Measurements from ENCODE around the gene NQO2.
"Not testable (repeated sequence)": the region's sequence is repeated elsewhere in the genome, so short reads cannot be mapped to it uniquely, and the experiment has no call there.

NQO2 gene

DNA sequence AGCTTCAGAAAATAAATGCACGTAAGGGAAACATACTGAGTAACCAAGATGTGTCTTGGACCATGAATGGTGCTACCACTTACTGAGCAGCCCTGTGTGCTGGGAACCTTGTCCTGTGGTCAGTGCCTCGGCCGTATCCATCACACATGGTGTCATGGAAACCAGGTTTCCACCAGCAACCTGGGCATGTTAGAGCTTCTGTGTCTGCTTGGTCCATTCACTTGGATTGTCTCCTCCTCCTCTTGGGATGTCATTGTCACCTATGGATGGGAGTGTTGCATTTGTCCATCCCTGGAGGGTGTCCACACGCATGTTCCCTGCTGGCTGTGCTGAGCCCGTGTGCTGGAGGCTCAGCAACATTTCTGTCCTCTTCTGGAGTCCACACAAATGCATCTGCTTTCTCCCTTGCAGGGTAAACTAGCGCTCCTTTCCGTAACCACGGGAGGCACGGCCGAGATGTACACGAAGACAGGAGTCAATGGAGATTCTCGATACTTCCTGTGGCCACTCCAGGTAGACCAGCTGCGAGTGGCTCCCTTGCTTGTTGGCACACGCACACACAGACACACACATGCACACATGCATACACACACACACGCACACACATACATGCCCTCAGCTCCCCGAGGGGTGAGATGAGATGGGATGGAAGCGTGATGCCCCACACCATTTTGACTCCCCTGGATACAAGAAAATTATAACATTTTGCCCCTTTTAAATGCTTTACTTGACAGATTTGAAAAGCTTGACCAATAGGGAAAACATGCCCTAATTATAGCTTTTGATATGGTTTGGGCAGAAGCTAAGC is 17.0 kb downstream of the NQO2 start:
- no peak for DNase-seq

DNA sequence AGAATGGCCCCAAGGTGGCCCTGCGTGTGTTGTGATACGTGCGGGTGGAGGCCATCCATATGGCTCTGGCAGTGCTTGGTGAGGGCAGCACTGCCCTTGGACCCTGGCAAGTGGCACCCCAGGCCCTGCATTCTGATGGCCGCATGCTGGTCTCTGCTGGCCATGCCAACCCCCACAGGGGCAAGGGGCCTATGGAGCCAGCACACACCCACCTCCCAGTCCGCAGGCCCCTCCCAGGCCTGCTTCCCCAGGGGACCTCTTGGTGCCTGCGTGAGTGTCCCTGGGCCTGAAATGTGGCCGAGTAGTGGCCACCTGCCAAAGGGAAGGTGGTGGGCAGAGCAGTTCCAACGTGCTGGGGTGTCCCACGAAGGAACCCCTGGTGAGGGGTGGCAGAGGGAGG is 17.6 kb downstream of the NQO2 start:
- DNase-seq: no peak

DNA sequence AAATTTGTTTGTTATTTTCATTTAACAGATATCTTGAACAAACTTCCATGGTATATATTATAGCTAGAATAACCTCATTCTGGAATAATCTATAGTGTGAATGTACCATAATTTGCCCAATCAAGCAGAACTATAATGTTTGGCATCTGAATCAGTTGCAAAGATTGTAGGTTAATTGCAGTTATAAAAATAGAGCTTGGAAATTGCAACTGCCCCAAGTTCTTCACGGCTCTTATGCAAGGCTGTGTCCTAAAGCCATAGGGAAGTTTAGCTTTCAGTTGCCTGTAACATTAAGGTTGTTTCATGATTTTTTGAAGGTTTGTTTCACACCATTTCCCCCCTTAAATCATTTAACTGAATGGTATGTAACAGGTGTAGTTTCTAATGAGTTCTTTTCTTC is 19.4 kb downstream of the NQO2 start:
- DNase-seq: no peak

- no peak for DNase-seq
Measured at GRCh38 chr6:3019749-3020320, 20.1 kb downstream of the NQO2 start.

DNA sequence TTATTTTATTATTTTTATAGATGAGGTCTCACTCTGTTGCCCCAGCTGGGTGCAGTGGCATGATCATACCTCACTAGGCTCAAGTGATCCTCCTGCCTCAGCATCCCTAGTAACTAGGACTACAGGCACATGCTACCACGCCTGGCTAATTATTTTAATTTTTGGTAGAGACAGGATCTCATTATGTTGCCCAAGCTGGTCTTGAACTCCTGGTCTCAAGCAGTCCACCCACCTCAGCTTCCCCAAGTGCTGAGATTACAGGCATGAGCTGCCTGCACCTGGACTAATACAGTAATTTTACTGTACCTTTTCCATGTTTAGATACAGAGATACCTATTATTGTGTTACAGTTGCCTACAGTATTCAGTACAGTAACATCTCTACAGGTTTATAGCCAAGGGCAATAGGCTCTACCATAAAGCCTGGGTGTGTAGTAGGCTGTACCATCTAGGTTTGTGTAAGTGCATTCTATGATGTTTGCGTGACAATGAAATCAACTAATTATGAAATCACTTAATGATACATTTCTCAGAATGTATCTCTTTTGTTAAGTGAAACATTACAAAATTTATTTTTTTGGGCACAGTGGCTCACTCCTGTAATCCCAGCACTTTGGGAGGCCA is 21.4 kb downstream of the NQO2 start:
- DNase-seq: not testable (repeated sequence)

GRCh38 chr6:3022765-3023662 is 23.3 kb downstream of the NQO2 start:
- DNase-seq: no peak

DNA sequence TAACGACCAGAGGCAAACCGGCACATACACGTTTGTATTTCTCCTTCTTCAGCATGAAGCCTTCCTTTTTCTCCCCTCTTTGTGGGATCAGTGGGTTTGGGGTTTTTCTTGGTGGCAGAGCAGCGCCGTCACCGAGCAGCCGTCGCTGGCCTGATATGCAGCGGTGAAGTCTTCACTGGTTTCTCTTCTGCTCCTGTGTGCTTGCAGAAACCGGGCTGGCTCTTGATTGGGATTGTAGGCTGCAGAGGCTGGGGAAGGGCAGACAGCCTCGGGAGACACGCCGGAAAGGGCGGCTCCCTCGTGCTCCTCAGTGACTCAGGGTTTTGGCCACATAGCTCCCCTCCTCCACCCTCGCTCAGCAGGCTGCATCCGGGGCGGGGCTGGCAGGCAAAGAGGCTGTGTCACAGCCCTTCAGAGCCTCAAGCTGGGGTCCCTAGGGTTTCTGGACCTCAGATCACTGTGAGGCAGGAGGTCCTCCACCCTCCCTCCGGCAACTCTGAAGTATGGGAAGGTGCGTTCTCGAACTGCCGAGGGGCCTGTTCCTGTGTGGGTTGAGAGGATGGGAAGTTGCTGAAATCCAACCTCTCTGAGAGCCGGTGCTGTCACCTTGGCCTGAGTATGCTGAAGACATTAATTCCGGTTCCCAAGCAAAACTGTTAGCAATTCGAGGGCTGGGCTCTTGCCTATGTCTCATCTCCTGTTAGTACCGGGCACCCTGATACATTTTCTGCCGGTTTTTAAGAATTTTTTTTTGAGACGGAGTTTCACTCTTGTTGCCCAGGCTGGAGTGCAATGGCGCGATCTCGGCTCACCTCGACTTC is 24.2 kb downstream of the NQO2 start:
- no peak for DNase-seq

- no peak for DNase-seq
Measured at GRCh38 chr6:3026791-3027626, 27.3 kb downstream of the NQO2 start.

DNA sequence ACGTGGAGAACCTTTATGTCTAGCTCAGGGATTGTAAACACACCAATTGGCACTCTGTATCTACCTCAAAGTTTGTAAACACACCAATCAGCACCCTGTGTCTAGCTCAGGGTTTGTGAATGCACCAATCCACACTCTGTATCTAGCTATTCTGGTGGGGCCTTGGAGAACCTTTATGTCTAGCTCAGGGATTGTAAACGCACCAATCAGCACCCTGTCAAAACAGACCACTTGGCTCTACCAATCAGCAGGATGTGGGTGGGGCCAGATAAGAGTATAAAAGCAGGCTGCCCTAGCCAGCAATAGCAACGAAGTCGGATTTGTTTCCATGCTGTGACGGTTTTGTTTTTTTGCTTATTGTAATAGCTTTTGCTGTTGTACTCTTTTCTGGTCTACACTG is 28.5 kb downstream of the NQO2 start:
- DNase-seq: not testable (repeated sequence)

GRCh38 chr6:3031857-3032640 is 32.4 kb downstream of the NQO2 start:
- DNase-seq: no peak

DNA sequence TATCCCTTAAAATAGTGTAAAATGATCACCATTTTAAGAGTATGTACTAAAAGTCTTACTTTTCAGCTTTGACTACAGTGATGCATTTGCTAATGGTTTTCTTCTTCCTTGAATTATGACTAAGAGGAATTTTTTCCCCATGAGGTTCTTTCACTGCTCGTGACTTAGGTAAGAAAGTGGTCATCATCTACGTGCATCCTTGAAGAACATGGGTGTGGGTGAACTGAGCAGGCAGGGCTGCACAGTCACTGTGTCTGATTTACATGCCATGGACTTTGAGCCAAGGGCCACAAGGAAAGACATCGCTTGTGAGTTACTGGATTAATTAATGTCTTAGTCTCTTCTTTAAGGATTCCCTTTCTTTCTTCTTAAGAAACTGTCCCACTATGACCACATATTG is 33.3 kb downstream of the NQO2 start:
- no peak for DNase-seq

- no peak for DNase-seq
Measured at GRCh38 chr6:3033652-3034051, 34.0 kb downstream of the NQO2 start.

- no peak for DNase-seq
Measured at GRCh38 chr6:3035397-3035796, 35.7 kb downstream of the NQO2 start.

DNA sequence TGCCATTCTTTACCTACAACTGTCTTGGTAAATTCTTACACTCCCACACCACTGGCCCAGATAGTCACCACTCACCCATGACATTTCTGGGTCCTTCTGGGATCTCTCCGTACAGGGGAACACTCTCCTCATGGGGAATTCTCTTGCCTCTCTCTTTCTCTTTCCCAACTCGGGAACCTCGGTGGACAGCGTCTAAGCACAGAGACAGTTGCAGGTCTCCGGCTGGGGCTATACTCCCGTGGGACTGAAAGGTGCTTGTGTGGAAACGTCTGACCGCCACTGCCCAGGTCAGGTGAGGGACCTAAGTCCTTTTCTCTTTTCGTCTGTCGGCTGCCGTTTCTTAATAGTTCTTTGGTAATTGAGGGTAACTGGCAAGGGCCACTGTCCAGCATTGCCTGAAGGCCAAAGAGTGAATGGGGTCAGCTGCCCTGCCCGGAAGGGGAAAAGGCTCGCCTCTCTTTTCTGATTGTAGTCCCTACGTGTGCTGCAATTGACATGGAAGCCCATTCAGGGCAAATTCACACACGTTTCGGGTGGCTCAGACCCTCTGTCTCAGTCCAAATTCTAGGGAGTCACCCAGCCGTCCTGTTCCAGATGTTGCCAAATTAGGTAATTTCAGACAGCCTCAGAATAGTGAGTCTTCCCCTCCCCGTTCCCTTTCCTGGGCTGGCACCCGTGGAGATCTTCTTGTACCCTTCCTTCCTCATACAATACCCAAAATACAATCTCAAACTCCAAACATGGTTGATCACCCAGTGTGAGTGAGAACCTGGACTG is 37.4 kb downstream of the NQO2 start:
- DNase-seq: no peak

DNA sequence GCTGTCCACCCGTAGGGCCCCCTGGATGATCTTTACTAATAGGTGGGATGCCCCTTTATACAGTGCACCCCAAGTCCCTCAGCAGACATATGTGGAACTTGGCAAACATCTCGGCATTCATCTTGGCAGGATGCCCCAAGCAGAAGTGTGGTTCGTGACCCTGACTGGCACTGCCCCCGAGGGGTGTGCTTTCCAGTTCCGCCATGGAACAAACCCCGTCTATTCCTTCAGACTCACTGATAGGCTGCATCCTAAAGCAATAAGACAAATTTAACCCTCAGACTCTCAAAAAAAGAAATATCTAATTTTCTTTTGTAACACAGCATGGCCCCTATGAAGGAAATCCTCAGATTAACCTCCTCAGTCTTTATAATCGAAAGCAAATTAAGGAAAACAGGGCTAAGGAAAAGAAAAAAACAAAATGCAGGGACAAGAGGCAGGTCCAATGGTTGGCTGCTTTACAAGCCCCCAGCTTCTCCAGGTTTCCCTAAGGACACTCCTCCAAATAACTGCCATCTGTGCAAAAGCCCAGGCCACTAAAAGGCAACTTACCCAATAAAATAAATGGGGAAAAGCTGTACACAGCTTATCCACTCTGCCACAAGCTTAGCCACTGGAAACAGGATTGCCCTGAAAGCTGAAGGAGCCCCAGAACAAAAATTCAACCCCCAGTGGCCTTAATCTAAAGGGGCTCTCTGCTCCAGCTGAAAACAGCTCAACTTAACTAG is 38.1 kb downstream of the NQO2 start:
- DNase-seq: no peak

DNA sequence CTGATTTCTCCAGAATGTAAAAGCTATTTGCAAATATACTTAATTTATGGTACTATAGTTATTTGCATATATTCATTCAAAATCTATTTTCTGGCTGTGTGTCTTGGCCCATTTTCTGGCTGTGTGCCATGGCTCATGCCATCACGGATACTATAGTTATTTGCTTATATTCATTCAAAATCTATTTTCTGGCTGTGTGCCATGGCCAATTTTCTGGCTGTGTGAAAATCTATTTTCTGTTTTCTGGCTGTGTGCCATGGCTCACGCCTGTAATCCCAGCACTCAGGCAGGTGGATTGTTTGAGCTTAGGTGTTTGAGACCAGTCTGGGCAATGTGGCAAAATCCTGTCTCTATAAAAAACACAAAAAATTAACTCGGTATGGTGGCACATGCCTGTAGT is 39.7 kb downstream of the NQO2 start:
- no peak for DNase-seq

DNA sequence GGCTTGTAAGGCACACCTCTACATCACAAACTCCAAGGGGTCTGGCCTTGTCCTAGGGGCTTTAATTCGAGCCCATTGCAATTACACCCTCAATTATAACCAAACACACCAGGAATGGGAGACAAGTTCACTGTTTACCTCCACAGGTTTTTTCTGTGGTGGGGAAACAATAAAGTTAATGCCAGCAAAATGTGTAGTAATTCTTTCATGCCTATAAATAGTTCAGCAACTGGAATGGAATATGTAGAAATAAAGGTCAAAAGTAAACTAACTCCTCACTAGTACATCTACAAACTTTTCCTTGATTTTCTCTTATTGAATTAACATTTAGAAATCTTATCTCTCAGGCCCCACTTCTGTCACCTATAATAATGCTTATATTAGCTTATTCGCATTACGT is 41.5 kb downstream of the NQO2 start:
- no peak for DNase-seq

DNA sequence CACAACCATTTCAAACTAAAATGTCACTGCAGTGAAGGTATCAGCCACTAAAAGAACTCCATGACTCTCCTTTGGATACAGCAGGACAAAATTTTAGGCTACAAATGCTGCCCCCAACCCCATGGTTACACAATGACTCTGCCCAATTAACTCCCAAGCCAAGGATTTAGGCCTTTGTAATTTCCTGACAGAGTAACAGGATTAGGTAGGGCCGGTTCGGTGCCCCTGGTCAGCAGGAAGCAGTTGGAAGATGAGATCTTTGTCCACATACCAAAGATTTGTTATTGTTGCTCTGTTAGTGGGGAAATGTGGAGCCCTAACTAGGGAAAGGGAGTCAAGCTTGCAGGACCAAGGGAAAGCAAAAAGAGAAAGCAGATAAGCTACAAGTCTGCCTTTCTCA is 41.9 kb downstream of the NQO2 start:
- DNase-seq: no peak

- DNase-seq: no peak
Measured at GRCh38 chr6:3045369-3045768, 45.7 kb downstream of the NQO2 start.
